Aorta (tissue), 5 donors: ENCODE measurements around the gene GTF2F2. TPM values are rescaled to one million over a fixed set of nuclear protein-coding genes. Genes with fewer than 3 reads are reported as not detected.

Experiments used
- ATAC-seq: fragments of 200-7000 bp; cut with Tn5 transposase; one replicate; pipeline ENCODE4 v1.9.1; 2022; ENCODE audit warnings: moderate library complexity; ENCODE audit not compliant: low FRiP score
- DNase-seq, 2 donors: peaks; one replicate each; pipeline ENCODE4 v3.0.0-alpha.2; 2020
- H3K27ac ChIP-seq, 2 donors: one replicate each; pipeline ENCODE4 v1.5.1; 2013; ENCODE audit warnings: low read length in 2 of 2, mild to moderate bottlenecking in 2 of 2, moderate library complexity in 2 of 2, control low read depth in 1 of 2, inconsistent platforms in 1 of 2, low read depth in 1 of 2
- H3K27me3 ChIP-seq, 2 donors: one replicate each; pipeline ENCODE4 v1.6.1; 2013; ENCODE audit warnings: control low read depth in 1 of 2, low read length in 1 of 2, mild to moderate bottlenecking in 1 of 2, moderate library complexity in 1 of 2; ENCODE audit not compliant: insufficient read depth in 2 of 2, control insufficient read depth in 1 of 2
- H3K36me3 ChIP-seq, 2 donors: one replicate each; pipeline ENCODE4 v1.6.1; 2013; ENCODE audit warnings: control low read depth in 1 of 2, low read length in 1 of 2, mild to moderate bottlenecking in 1 of 2; ENCODE audit not compliant: insufficient read depth in 2 of 2, control insufficient read depth in 1 of 2
- H3K4me1 ChIP-seq, 2 donors: one replicate each; pipeline ENCODE4 v1.6.1; 2013; ENCODE audit warnings: low read length in 2 of 2, control low read depth in 1 of 2, mild to moderate bottlenecking in 1 of 2, moderate library complexity in 1 of 2; ENCODE audit not compliant: insufficient read depth in 2 of 2, control insufficient read depth in 1 of 2
- H3K4me3 ChIP-seq, 2 donors: one replicate each; pipeline ENCODE4 v1.5.1; 2013; ENCODE audit warnings: low read length in 2 of 2, control low read depth in 1 of 2, mild to moderate bottlenecking in 1 of 2
- H3K9me3 ChIP-seq: one replicate; pipeline ENCODE4 v1.6.1; 2013; ENCODE audit warnings: mild to moderate bottlenecking, low read length; ENCODE audit not compliant: control insufficient read depth
- WGBS, 2 donors: extraction: QIAGEN DNeasy Blood & Tissue Kit; methylation state at CpG; one replicate each; pipeline ENCODE4 v1.1.7; 2013; 5-methylcytosine and 5-hydroxymethylcytosine counted together
- intact Hi-C, 2 donors: fragments of 100-400 bp; cut with DNase I; formaldehyde crosslinking; loops; one replicate each; pipeline versions ENCODE4 v1.14.2 to v1.15.0; 2022
- polyA plus RNA-seq, 2 donors: library from polyadenylated mRNA; stranded (reverse); fragments of 200-250 nt; gene quantifications; one replicate each; pipeline ENCODE4 v1.2.3, GENCODE V29; 2013
- total RNA-seq, 2 donors: library from RNA; stranded (reverse); fragmentation: NEBNext Ultra II Directional; extraction: Animal tissue kit (Norgen Biotek cat#: 25700); gene quantifications; one replicate each; pipeline ENCODE4 v1.2.1, GENCODE V29; 2021
- donor health status: healthy with polysubstance abuse.
- donor health status: Bipolar disorder and iron deficiency.
- donor health status: DM: no; HTN: no; CAD: no.
- donor health status: DM: no; HTN: no; CAD: no.
- donor health status: DM: yes; HTN: yes; CAD: no.

GTF2F2 gene
- total and polyA plus RNA-seq, 4 donors = 10.5 to 16.5 (median 12.4) TPM

DNA sequence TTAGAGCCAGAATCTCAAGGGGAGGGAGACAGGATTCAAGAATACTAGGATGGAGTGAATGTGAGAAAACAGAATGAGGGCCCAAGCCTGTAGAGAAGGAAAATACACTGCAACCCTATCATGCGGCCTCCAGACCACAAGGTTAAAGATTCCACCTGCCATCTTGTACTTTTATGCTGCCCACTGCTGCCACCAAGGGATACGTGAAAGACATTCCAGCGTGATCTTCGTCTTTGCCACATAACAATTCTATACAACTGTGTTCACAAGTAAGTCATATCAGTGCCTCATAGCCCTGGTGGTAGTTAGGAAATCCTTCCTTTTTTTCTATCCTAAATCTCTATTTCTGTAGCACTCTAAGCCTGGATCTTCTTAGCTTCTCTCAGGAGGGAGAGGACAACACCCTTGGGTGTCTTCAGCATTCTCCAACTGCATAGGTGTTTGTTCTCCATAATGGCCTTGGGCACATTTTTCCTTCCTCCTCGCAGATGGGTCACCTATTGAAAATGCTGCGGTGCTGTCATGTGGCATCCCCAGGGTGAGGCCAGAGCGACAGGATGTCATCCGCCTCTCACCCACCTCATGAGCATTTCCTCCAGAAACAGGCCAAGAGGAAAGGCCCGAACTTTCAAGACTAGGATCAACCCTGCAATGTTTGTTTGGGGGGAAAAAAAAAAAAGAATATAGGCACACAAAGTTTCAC, 207.1 kb downstream of the GTF2F2 start:
- peak overlapping the region in 1 of 2 donors; percentile 83 for H3K27ac ChIP-seq
- 89 to 91% methylated on average over 9 of the region's 9 CpGs for WGBS, 2 donors
- intact Hi-C loops = no loop called here
- H3K36me3 ChIP-seq = no peaks in the 10 kb centered on the region
- DNase-seq (no peak), ATAC-seq (no peak)
- no peaks in the 10 kb centered on the region for H3K27me3 ChIP-seq
- peaks cover 7 to 16% of the 10 kb centered on the region in 2 donors for H3K4me1 ChIP-seq
- H3K9me3 ChIP-seq = no peaks in the 10 kb centered on the region
- H3K4me3 ChIP-seq = no peak overlapping the region

GRCh38 chr13:45328661-45329111, 208.4 kb downstream of the GTF2F2 start:
- Histone ChIP-seq H3K4me1 (peaks cover 7 to 18% of the 10 kb centered on the region in 2 donors), H3K27me3 (no peaks in the 10 kb centered on the region), H3K27ac (peak overlapping the region; percentile 37 to 79), H3K4me3 (no peak overlapping the region), H3K36me3 (peaks cover 0 to 2% of the 10 kb centered on the region in 2 donors), H3K9me3 (no peaks in the 10 kb centered on the region)
- intact Hi-C loops = no loop called here
- peak; percentile 40 for ATAC-seq
- WGBS, 2 donors = 3 to 5% methylated on average over 3 of the region's 3 CpGs
- no peak for DNase-seq

- Histone ChIP-seq H3K36me3 (peaks cover 3 to 19% of the 10 kb centered on the region in 2 donors), H3K4me3 (no peak overlapping the region), H3K4me1 (peaks cover 2 to 18% of the 10 kb centered on the region in 2 donors), H3K27me3 (no peaks in the 10 kb centered on the region), H3K9me3 (no peaks in the 10 kb centered on the region), H3K27ac (no peak overlapping the region)
- 59 to 64% methylated on average over 1 of the region's 1 CpG for WGBS, 2 donors
- ATAC-seq (no peak), DNase-seq (no peak)
- intact Hi-C loops = no loop called here
Measured at GRCh38 chr13:45331123-45331619, 210.9 kb downstream of the GTF2F2 start.

GRCh38 chr13:45331692-45332035, 211.4 kb downstream of the GTF2F2 start:
- intact Hi-C loops = no loop called here
- Histone ChIP-seq H3K36me3 (peaks cover 3 to 23% of the 10 kb centered on the region in 2 donors), H3K27me3 (no peaks in the 10 kb centered on the region), H3K4me1 (peaks cover 2 to 20% of the 10 kb centered on the region in 2 donors), H3K4me3 (no peak overlapping the region), H3K27ac (no peak overlapping the region), H3K9me3 (no peaks in the 10 kb centered on the region)
- no peak for ATAC-seq
- WGBS, 2 donors = 57 to 61% methylated on average over 3 of the region's 3 CpGs
- no peak for DNase-seq

- Histone ChIP-seq H3K4me3 (no peak overlapping the region), H3K27ac (peak overlapping the region in 1 of 2 donors; percentile 38), H3K27me3 (no peaks in the 10 kb centered on the region), H3K36me3 (peaks cover 3 to 23% of the 10 kb centered on the region in 2 donors), H3K9me3 (no peaks in the 10 kb centered on the region), H3K4me1 (peaks cover 2 to 18% of the 10 kb centered on the region in 2 donors)
- 62 to 64% methylated on average over 2 of the region's 2 CpGs for WGBS, 2 donors
- DNase-seq (no peak), ATAC-seq (no peak)
- intact Hi-C loops = no loop called here
Measured at GRCh38 chr13:45332036-45332830, 211.9 kb downstream of the GTF2F2 start.

DNA sequence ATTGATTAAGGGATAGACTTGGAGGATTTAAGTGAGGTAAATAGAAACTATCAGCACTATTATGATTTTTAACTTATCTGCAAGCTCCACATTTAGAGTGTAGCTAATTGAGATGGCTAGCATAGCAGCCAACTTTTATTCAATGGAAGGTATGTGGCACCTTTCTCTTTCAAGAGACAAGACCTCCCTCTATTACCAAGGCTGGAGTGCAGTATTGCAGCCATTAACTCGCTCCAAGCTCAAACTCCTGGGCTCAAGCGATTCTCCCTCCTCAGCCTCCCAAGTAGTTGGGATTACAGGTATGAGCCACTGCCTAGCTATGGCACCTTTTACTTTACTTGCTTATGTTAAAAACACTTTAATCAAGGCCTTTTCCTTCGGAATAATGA, 212.5 kb downstream of the GTF2F2 start:
- intact Hi-C loops = no loop called here
- peaks cover 2 to 18% of the 10 kb centered on the region in 2 donors for H3K4me1 ChIP-seq
- H3K27me3 ChIP-seq = no peaks in the 10 kb centered on the region
- DNase-seq = no peak
- H3K9me3 ChIP-seq = no peaks in the 10 kb centered on the region
- peak overlapping the region in 1 of 2 donors; percentile 10 for H3K27ac ChIP-seq
- no peak for ATAC-seq
- no peak overlapping the region for H3K4me3 ChIP-seq
- H3K36me3 ChIP-seq = peaks cover 3 to 23% of the 10 kb centered on the region in 2 donors
- 77 to 84% methylated on average over 3 of the region's 3 CpGs for WGBS, 2 donors

DNA sequence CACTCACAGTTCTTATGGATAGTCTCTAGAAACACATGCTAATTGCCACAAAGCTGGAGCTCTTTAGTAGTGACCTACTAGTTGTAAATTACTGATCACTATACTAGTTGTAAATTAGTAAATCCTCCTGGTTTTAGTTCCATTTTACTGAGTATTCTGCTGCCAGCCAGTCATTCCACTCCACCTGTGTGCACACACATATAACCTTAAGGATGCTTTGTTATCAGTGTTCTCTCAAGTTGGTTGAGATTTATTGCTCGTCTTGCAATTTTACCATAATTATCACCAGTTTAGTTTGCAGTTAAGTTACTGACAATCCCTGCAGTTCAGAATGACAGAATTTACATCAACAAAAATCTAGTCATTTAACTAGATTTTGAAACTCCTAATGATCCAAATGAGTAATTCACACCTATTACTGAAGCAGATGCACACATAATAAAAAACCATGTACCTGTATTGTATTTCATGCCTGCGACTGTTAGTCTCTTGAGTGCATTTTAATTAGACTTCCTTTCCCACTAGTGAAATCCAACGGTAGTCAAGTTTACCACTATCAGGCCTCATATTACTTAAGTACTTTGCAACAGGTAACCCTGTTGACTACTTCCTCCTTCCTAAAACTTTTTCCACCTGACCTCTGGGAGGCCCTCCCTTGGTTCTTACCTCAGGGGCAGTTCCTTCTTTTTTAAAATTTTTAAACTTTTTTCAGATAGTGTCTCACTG, 213.1 kb downstream of the GTF2F2 start:
- ATAC-seq (no peak), DNase-seq (no peak)
- H3K4me1 ChIP-seq = peaks cover 2 to 18% of the 10 kb centered on the region in 2 donors
- H3K27me3 ChIP-seq = no peaks in the 10 kb centered on the region
- intact Hi-C loops = no loop called here
- WGBS, 2 donors = 78 to 81% methylated on average over 3 of the region's 3 CpGs
- H3K4me3 ChIP-seq = no peak overlapping the region
- no peaks in the 10 kb centered on the region for H3K9me3 ChIP-seq
- H3K36me3 ChIP-seq = peaks cover 3 to 23% of the 10 kb centered on the region in 2 donors
- H3K27ac ChIP-seq = no peak overlapping the region
